Heart right ventricle (tissue), 16 donors: ENCODE data around the gene RFX1. TPM values are rescaled to one million over a fixed set of nuclear protein-coding genes. Genes with fewer than 3 reads are reported as not detected.
A peak's percentile ranks its signal among the peaks of the same experiment; 100 is the strongest.

Experiments used
- ATAC-seq, 8 donors: fragments of 200-7000 bp; cut with Tn5 transposase; one replicate each; pipeline ENCODE4 v1.9.1; 2020; ENCODE audit warnings: mild to moderate bottlenecking in 8 of 8, moderate library complexity in 8 of 8, moderate number of reproducible peaks in 1 of 8
- DNase-seq, 2 donors: peaks; one replicate each; pipeline ENCODE4 v3.0.0-alpha.2; 2020
- H3K27ac ChIP-seq, 10 donors: fragments of 200-600 bp; sonication (generic) in 2 of 10; one replicate each; pipeline versions ENCODE4 v1.5.0 to v1.8.0; 2020 to 2022; ENCODE audit warnings: mild to moderate bottlenecking in 3 of 10
- H3K27me3 ChIP-seq, 7 donors: fragments of 200-600 bp; one replicate each; pipeline ENCODE4 v1.8.0; 2021 to 2022; ENCODE audit warnings: mild to moderate bottlenecking in 2 of 7
- H3K36me3 ChIP-seq, 9 donors: fragments of 200-600 bp; sonication (generic) in 1 of 9; one replicate each; pipeline versions ENCODE4 v1.5.0 to v1.8.0; 2020 to 2022; ENCODE audit warnings: mild to moderate bottlenecking in 2 of 9
- H3K4me1 ChIP-seq, 9 donors: fragments of 200-600 bp; sonication (generic) in 1 of 9; one replicate each; pipeline versions ENCODE4 v1.5.0 to v1.8.0; 2020 to 2022; ENCODE audit warnings: mild to moderate bottlenecking in 4 of 9
- H3K4me3 ChIP-seq, 10 donors: fragments of 200-600 bp; sonication (generic) in 2 of 10; one replicate each; pipeline versions ENCODE4 v1.5.0 to v1.8.0; 2020 to 2022; ENCODE audit warnings: mild to moderate bottlenecking in 7 of 10, moderate library complexity in 2 of 10
- H3K9me3 ChIP-seq, 11 donors: fragments of 200-600 bp in 10 of 11; sonication (generic) in 2 of 11; one replicate each; pipeline versions ENCODE4 v1.5.0 to v1.8.0; 2013 to 2022; ENCODE audit warnings: mild to moderate bottlenecking in 2 of 11, control low read depth in 1 of 11, moderate library complexity in 1 of 11
- CTCF ChIP-seq, 9 donors: fragments of 200-600 bp; sonication (generic) in 2 of 9; IDR thresholded peaks; one replicate each; pipeline versions ENCODE4 v1.5.0 to v1.8.0; 2021 to 2022; ENCODE audit warnings: antibody characterized with exemption in 9 of 9, mild to moderate bottlenecking in 5 of 9, moderate library complexity in 1 of 9
- WGBS, 2 donors: extraction: QIAGEN DNeasy Blood & Tissue Kit; methylation state at CpG; one replicate each; pipeline ENCODE4 v1.1.7; 2013; ENCODE audit warnings: inconsistent platforms in 1 of 2; 5-methylcytosine and 5-hydroxymethylcytosine counted together
- intact Hi-C, 10 donors: fragments of 100-400 bp; cut with DNase I; formaldehyde crosslinking; loops; one replicate each; pipeline versions ENCODE4 v1.11.1 to v1.14.2; 2022
- polyA plus RNA-seq, 2 donors: library from polyadenylated mRNA; stranded (reverse); fragments of 200-250 nt; gene quantifications; one replicate each; pipeline ENCODE4 v1.2.3, GENCODE V29; 2013
- total RNA-seq, 10 donors: library from RNA; stranded (reverse); fragmentation: NEBNext Ultra II Directional in 3 of 10; extraction: Animal tissue kit (Norgen Biotek cat#: 25700) in 3 of 10; gene quantifications; one replicate each; pipeline versions ENCODE4 v1.2.1 to v1.2.4, GENCODE V29; 2021 to 2023
- donor health status: Arrhythmogenic right ventricular cardiomyopathy.
- donor health status: ischemic (EF 13 %, LVEDD 7.1; RV severe dilation, severe dysfunction).
- donor health status: healthy with polysubstance abuse.
- donor health status: DM: no; HTN: yes; CAD: no.
- donor health status: DM: no; HTN: no; CAD: no.
- donor health status: ischemic (EF 25% LVEDD 6.9; RV normal size, moderate dysfunction).
- donor health status: ischemic (EF 25% LVEDD 5.7; RV mildly dilated, moderate dysfunction).
- donor health status: healthy.
- donor health status: DM: yes; HTN: yes; CAD: no.
- donor health status: Ischemic cardiomyopathy.
- donor health status: ischemic (EF 35%, LVEDD 5.7; RV mildly dilated, moderate dysfunction).
- donor health status: nonischemic (EF 11% LVEDD 7.7; RV severe dilation, severe dysfunction).
- donor health status: DM: yes; HTN: yes; CAD: no.
- donor health status: PGD.
- donor health status: ischemic (EF 29% LVEDD 5.4; RV normal size, mild dysfunction).
- donor health status: nonischemic (EF 23%, LVEDD 6.1; RV moderate dilation, normal function).

The RFX1 gene
- total and polyA plus RNA-seq, 12 donors: 2.7 to 15.8 (median 11.8) TPM

- intact Hi-C loops: loop anchor here in 4 of 10 donors (10.0 kb wide), 3 partner anchors 45 to 85 kb away; partner anchors contain the start of genes RFX1 (in 2 of the 4) and IL27RA (in 1 of the 4)
- Histone ChIP-seq H3K27me3 (no peaks in the 10 kb centered on the region), H3K36me3 (peaks cover 0 to 100% (median 46%) of the 10 kb centered on the region in 9 donors), H3K27ac (no peak overlapping the region), H3K4me3 (no peak overlapping the region), H3K9me3 (no peaks in the 10 kb centered on the region), H3K4me1 (peaks cover 0 to 22% (median 0%) of the 10 kb centered on the region in 9 donors)
- ATAC-seq (no peak), DNase-seq (no peak)
- no peak for TF ChIP-seq CTCF (IDR thresholded peaks at IDR 0.05)
- WGBS, 2 donors: 90 to 91% methylated on average over 41 of the region's 41 CpGs
These were observed 46.8 kb downstream of the RFX1 start for GRCh38 chr19:13959141-13959961.

- TF ChIP-seq CTCF (IDR thresholded peaks at IDR 0.05): no peak
- H3K4me3 ChIP-seq: no peak overlapping the region
- H3K4me1 ChIP-seq: peaks cover 8 to 34% (median 12%) of the 10 kb centered on the region in 9 donors
- peaks cover 0 to 91% (median 46%) of the 10 kb centered on the region in 9 donors for H3K36me3 ChIP-seq
- WGBS, 2 donors: 79% methylated on average over 12 of the region's 12 CpGs
- H3K27ac ChIP-seq: peak overlapping the region in 5 of 10 donors; percentile 0 to 65 (median 46)
- no peak for DNase-seq
- H3K27me3 ChIP-seq: no peaks in the 10 kb centered on the region
- H3K9me3 ChIP-seq: no peaks in the 10 kb centered on the region
- intact Hi-C loops: loop anchor here in 4 of 10 donors (10.0 kb wide), 3 partner anchors 47 to 87 kb away; partner anchors contain the start of genes RFX1 (in 2 of the 4) and IL27RA (in 1 of the 4)
- no peak for ATAC-seq
These were observed 48.1 kb downstream of the RFX1 start for GRCh38 chr19:13958043-13958442.

GRCh38 chr19:13957051-13957450, 49.1 kb downstream of the RFX1 start:
- 55 to 72% methylated on average over 8 of the region's 8 CpGs for WGBS, 2 donors
- H3K4me3 ChIP-seq: no peak overlapping the region
- H3K27me3 ChIP-seq: no peaks in the 10 kb centered on the region
- TF ChIP-seq CTCF (IDR thresholded peaks at IDR 0.05): no peak
- H3K27ac ChIP-seq: peak overlapping the region in 5 of 10 donors; percentile 26 to 65 (median 50)
- intact Hi-C loops: loop anchor here in 4 of 10 donors (10.0 kb wide), 3 partner anchors 48 to 88 kb away; partner anchors contain the start of genes RFX1 (in 2 of the 4) and IL27RA (in 1 of the 4)
- H3K36me3 ChIP-seq: peaks cover 0 to 81% (median 46%) of the 10 kb centered on the region in 9 donors
- ATAC-seq (peak in 1 of 8 donors; percentile 33), DNase-seq (no peak)
- H3K4me1 ChIP-seq: peaks cover 8 to 37% (median 14%) of the 10 kb centered on the region in 9 donors
- no peaks in the 10 kb centered on the region for H3K9me3 ChIP-seq

GRCh38 chr19:13956365-13956744, 49.8 kb downstream of the RFX1 start:
- H3K9me3 ChIP-seq: no peaks in the 10 kb centered on the region
- H3K4me3 ChIP-seq: no peak overlapping the region
- no peaks in the 10 kb centered on the region for H3K27me3 ChIP-seq
- intact Hi-C loops: loop anchor here in 4 of 10 donors (10.0 kb wide), 3 partner anchors 48 to 88 kb away; partner anchors contain the start of genes RFX1 (in 2 of the 4) and IL27RA (in 1 of the 4)
- peak overlapping the region in 4 of 10 donors; percentile 11 to 65 (median 56) for H3K27ac ChIP-seq
- TF ChIP-seq CTCF (IDR thresholded peaks at IDR 0.05): no peak
- peaks cover 0 to 74% (median 46%) of the 10 kb centered on the region in 9 donors for H3K36me3 ChIP-seq
- 93 to 95% methylated on average over 16 of the region's 16 CpGs for WGBS, 2 donors
- peaks cover 8 to 43% (median 17%) of the 10 kb centered on the region in 9 donors for H3K4me1 ChIP-seq
- no peak for DNase-seq
- no peak for ATAC-seq
